ENCODE data around the gene KCTD5. TPM values are rescaled to one million over a fixed set of nuclear protein-coding genes. Genes with fewer than 3 reads are reported as not detected.
"Not testable (repeated sequence)": the region's sequence is repeated elsewhere in the genome, so short reads cannot be mapped to it uniquely, and the experiment has no call there.

Gene KCTD5
- total and polyA plus RNA-seq, 4 donors = 17.1 to 31.8 (median 24.7) TPM

- WGBS, 2 donors = no CpG with 5 or more reads among the region's 9 CpGs
Observed at GRCh38 chr16:2686075-2686474, 3.8 kb downstream of the KCTD5 start.

GRCh38 chr16:2686912-2687507, 4.7 kb downstream of the KCTD5 start:
- Histone ChIP-seq H3K36me3 (ENCODE audit: control insufficient read depth in 4 of 4, insufficient read depth in 4 of 4, low read length in 4 of 4) (peaks cover 0 to 16% (median 1%) of the 10 kb centered on the region in 4 donors), H3K4me3 (no peak overlapping the region), H3K9ac (ENCODE audit: insufficient read depth in 1 of 2, low read length in 2 of 2) (no peak overlapping the region), H3K9me3 (ENCODE audit: control insufficient read depth in 4 of 4, insufficient read depth in 3 of 4, low read length in 3 of 4) (no peaks in the 10 kb centered on the region), H3K4me1 (ENCODE audit: control insufficient read depth in 5 of 5, insufficient read depth in 5 of 5, low read length in 5 of 5) (peaks cover 0 to 11% (median 4%) of the 10 kb centered on the region in 5 donors), H3K27ac (ENCODE audit: low read depth in 1 of 2, low read length in 1 of 2) (peak overlapping the region in 1 of 2 donors; percentile 35), H3K27me3 (ENCODE audit: control insufficient read depth in 3 of 3, insufficient read depth in 3 of 3, low read length in 2 of 3) (no peaks in the 10 kb centered on the region)
- WGBS, 2 donors = 33 to 65% methylated on average over 20 of the region's 20 CpGs
- TF ChIP-seq CTCF (IDR thresholded peaks at IDR 0.05; ENCODE audit: control extremely low read depth, extremely low read depth) = no peak
- DNase-seq (no peak), ATAC-seq (ENCODE audit: insufficient read depth, low FRiP score) (no peak)

More at GRCh38 chr16:2686075-2686474, 3.8 kb downstream of the KCTD5 start:
- ATAC-seq (ENCODE audit: insufficient read depth, low FRiP score); H3K9me3 ChIP-seq (ENCODE audit: control insufficient read depth in 4 of 4, insufficient read depth in 3 of 4, low read length in 3 of 4); H3K27ac ChIP-seq (ENCODE audit: low read depth in 1 of 2, low read length in 1 of 2); H3K27me3 ChIP-seq (ENCODE audit: control insufficient read depth in 3 of 3, insufficient read depth in 3 of 3, low read length in 2 of 3); H3K4me3 ChIP-seq; DNase-seq; H3K9ac ChIP-seq (ENCODE audit: insufficient read depth in 1 of 2, low read length in 2 of 2): not testable (repeated sequence)
- H3K36me3 ChIP-seq (ENCODE audit: control insufficient read depth in 4 of 4, insufficient read depth in 4 of 4, low read length in 4 of 4) = peaks cover 0 to 10% (median 1%) of the 10 kb centered on the region in 4 donors
- H3K4me1 ChIP-seq (ENCODE audit: control insufficient read depth in 5 of 5, insufficient read depth in 5 of 5, low read length in 5 of 5) = peaks cover 0 to 11% (median 4%) of the 10 kb centered on the region in 5 donors

- WGBS, 2 donors = 69 to 79% methylated on average over 19 of the region's 19 CpGs
- no peak for ATAC-seq (ENCODE audit: insufficient read depth, low FRiP score)
- Histone ChIP-seq H3K4me3 (no peak overlapping the region), H3K27me3 (ENCODE audit: control insufficient read depth in 3 of 3, insufficient read depth in 3 of 3, low read length in 2 of 3) (no peaks in the 10 kb centered on the region), H3K4me1 (ENCODE audit: control insufficient read depth in 5 of 5, insufficient read depth in 5 of 5, low read length in 5 of 5) (peaks cover 0 to 17% (median 4%) of the 10 kb centered on the region in 5 donors), H3K36me3 (ENCODE audit: control insufficient read depth in 4 of 4, insufficient read depth in 4 of 4, low read length in 4 of 4) (peaks cover 0 to 19% (median under 1%) of the 10 kb centered on the region in 4 donors), H3K27ac (ENCODE audit: low read depth in 1 of 2, low read length in 1 of 2) (peak overlapping the region in 1 of 2 donors; percentile 1), H3K9me3 (ENCODE audit: control insufficient read depth in 4 of 4, insufficient read depth in 3 of 4, low read length in 3 of 4) (no peaks in the 10 kb centered on the region), H3K9ac (ENCODE audit: insufficient read depth in 1 of 2, low read length in 2 of 2) (no peak overlapping the region)
- no peak for DNase-seq
- no peak for TF ChIP-seq CTCF (IDR thresholded peaks at IDR 0.05; ENCODE audit: control extremely low read depth, extremely low read depth)
Observed at GRCh38 chr16:2687531-2688308, 5.4 kb downstream of the KCTD5 start.

GRCh38 chr16:2689422-2689821, 7.1 kb downstream of the KCTD5 start:
- ATAC-seq (ENCODE audit: insufficient read depth, low FRiP score); H3K4me3 ChIP-seq; H3K9ac ChIP-seq (ENCODE audit: insufficient read depth in 1 of 2, low read length in 2 of 2); H3K9me3 ChIP-seq (ENCODE audit: control insufficient read depth in 4 of 4, insufficient read depth in 3 of 4, low read length in 3 of 4); DNase-seq; H3K27me3 ChIP-seq (ENCODE audit: control insufficient read depth in 3 of 3, insufficient read depth in 3 of 3, low read length in 2 of 3); H3K27ac ChIP-seq (ENCODE audit: low read depth in 1 of 2, low read length in 1 of 2): not testable (repeated sequence)
- 29 to 61% methylated on average over 1 to 4 of the region's 13 CpGs for WGBS, 2 donors
- Histone ChIP-seq H3K4me1 (ENCODE audit: control insufficient read depth in 5 of 5, insufficient read depth in 5 of 5, low read length in 5 of 5) (peaks cover 0 to 20% (median 4%) of the 10 kb centered on the region in 5 donors), H3K36me3 (ENCODE audit: control insufficient read depth in 4 of 4, insufficient read depth in 4 of 4, low read length in 4 of 4) (peaks cover 0 to 19% (median under 1%) of the 10 kb centered on the region in 4 donors)

All from lung (tissue), 12 donors.